Measurements from ENCODE around the gene ANKRD52. TPM values are rescaled to one million over a fixed set of nuclear protein-coding genes. Genes with fewer than 3 reads are reported as not detected.

ANKRD52 gene
- 41.6 to 52.3 TPM (median 47.6 TPM) in 5 replicates for total RNA-seq (2022; extraction: Qiagen RNA extraction; ENCODE audit: low read depth)

GRCh38 chr12:56258068-56258819 is at the start of gene ANKRD52:
Gene ANKRD52, minus strand, starts transcription at chr12:56258384. Its CDS starts 115 bp downstream, at chr12:56258269.

DNA sequence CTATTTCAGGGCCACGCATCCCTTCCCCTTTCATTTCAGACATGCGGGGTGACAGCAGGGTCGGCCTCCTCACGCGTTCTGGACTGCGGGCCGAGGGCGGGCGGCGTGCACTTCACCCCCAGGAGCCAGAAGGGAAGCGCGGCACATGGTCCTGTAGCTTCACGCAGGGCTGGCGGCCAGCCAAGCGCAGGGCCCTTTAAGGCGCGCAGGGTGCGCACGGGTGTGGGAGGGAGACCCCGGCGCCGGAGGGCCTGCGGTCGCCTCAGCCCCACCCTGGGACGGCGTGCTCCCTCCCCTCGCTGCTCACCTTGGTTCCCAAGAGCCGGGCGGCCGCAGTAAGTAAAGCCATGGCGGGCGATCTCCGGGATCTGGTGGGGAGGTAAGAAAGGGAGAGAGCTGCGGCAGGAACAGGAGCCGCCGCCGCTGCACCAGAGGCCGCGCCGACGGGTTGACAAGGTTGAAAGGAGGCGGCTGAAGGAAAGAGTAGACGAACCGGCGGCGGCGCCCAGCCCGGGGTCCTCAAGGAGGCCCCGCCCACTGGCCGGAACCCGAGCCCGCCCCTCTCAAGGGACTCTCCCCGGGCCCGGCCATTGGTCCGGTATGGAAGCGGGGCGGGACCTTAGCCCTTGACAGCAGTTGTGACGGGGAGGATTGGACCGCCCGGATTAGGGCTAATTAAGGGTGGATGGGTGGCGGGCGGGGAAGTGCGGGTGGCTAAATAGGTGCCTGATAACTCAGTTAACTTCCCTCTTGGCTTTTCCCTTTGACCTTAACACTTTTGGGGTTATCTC is 41.9 kb upstream of the ANKRD52 start, which contains the start of gene CS:
Gene CS (minus strand): TSS at position 478 of the 791 bp plus-strand sequence. CDS start 129 bp downstream, at position 349.

DNA sequence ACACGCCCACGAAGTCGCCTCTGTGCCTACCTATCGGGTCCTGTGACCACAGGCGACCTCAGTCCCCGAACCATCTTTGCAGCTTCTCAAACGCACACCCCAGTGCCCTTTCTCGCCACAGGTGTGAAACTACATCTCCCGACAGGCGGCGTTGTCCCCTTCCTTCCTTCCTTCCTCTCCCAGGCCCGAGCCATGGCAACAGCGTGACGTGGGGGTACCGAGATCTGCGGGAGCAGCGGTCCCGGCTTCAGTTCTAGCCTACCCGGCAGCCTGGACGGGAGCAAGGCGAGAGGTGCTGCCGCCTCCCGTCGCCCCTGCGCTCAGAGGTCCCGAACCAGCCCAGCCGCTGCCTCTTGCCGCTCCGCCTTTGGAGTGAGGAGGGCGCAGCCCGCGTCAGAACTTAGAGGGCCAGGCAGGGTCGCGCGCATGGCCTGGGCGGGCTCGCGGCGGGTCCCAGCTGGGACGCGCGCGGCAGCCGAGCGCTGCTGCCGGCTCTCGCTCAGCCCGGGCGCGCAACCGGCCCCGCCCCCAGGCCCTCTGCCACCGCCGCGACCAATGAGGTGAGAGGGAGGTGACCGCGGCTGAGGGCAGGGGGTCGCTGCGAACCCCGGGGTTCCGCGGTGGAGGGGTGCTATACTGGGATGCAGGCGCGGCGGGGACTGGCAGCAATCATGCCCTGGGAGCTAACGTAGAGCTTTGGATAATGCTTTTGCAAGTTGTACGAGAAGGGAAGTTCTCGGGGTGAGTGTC is 8.7 kb upstream of the ANKRD52 start, which contains the start of gene COQ10A:
Gene COQ10A (plus strand): TSS at position 250 of the 750 bp plus-strand sequence. CDS start 177 bp downstream, at position 427.

DNA sequence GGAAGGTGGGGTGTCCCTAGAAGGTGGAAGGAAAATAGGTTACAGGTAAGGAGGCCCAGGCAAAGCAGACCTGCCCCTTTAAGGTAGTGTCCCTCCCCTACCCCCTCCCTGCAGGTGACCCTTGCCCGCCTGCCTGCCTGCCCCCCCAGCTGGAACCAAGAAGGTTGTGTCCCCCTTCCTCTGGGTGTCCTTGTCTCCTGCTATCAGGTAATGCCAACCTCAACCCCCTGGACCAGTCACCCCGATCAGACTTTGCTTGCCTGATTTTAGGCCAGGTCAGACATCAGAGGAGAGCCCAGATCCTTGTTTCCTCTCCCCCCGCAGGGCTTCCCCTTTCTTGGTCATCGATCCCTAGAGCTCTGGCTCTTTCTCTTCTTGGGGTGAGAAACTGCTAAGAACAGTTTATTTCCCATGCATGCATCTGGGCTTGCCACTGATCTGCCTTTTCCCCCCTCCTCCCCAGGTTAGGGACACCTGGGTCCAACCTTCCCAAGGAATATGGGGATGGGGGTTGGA is 28.2 kb downstream of the ANKRD52 start, which contains the start of gene SLC39A5:
Gene SLC39A5 (plus strand): TSS at position 136 of the 516 bp plus-strand sequence. CDS start 1,224 bp downstream, outside the sequence.

GRCh38 chr12:56224102-56224701 is 34.0 kb downstream of the ANKRD52 start, which contains the start of gene NABP2:
Gene NABP2, plus strand, starts transcription at chr12:56224342. Its CDS starts 515 bp downstream, at chr12:56224857.

DNA sequence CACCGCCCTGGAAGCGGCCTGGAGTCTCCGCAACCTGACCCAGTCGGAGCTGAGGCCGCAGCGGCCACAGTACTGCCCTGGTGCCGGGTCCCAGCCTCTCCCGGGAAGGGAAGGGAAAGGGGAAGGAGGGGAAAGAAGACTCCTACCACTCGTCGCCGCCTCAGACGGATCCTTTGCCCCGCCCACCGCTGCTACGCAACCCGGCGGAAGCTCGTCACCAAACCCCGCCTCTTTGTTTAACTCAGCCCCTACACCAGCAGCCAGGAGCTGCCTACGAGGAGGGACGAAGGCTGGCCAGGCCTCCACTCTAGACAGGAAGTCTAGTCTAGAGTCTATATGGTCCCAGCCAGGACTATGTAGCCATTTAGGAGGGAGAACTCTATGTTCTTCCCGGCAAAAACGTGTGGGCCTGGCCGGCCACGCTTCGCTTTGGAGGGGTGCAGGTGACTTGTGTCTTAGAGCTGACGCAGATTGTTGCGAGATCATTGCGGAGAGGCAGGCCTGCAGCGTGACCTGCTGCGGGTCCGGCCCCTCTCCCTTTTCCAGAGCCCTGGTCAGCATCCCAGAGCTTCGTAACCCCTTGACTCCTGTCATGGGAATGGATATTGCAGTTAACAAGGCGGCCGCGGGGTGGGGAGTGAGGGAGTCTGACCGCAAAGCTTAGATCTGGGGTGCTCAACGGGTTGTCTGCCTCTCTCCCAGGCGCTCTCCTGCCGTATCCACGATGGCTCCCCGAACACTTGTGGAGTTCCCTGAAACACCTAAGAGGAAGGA is 36.2 kb downstream of the ANKRD52 start, which contains the start of gene RNF41:
Gene RNF41 (minus strand): TSS at position 166 of the 774 bp plus-strand sequence. CDS start 7,875 bp downstream, outside the sequence.

DNA sequence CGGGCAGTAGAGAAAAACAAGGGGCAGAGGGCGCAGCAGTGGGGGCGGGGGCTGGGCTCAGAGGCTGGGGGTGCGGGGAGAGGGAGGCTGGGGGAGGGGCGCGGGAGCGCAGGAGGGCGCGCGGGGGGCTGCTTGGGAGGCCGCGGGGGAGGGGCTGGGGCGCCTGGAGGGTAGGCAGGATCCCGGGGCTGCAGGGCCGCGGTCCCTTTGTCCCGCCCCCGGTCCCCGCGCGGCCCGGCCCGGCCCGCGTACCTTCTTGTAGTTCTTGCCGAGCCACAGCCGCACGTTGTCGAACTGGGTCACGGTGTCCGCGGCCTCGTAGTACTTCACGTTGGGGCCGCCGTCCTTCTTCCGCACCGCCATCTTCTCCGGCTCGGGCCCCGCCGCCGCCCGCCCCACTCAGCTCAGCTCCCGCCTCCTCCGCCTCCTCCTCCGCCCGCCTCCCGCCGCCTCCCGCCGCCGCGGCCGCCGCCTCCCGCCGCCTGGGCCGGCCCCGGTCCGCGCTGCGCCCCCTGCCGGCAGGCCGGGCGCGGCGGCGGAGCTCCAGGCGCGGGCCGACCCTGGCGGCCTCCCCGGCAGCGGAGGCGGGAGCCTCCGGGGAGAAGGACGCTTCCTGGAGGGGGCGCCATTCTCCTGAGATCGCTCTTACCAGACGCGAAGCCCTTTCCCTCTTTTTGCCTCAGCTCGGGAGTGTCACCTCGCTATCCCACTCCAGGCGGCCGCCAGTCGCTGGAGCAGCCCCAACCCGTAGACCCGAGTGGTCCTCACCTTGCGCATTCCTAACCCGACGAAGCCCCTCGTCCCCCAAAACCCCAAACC is 68.9 kb downstream of the ANKRD52 start, which contains the start of gene SMARCC2:
Gene SMARCC2 (minus strand): TSS at position 385 of the 819 bp plus-strand sequence. CDS start 22 bp downstream, at position 363.

Other genes with a start within 250 kb of the ANKRD52 start
- 2.5 to 3.0 TPM (median 2.8 TPM) in 5 replicates for gene IKZF4, start 237.3 kb downstream of the ANKRD52 start, total RNA-seq (2022; extraction: Qiagen RNA extraction; ENCODE audit: low read depth)
- 597 to 774 TPM (median 733 TPM) in 5 replicates for gene RPS26, start 216.5 kb downstream of the ANKRD52 start, total RNA-seq (2022; extraction: Qiagen RNA extraction; ENCODE audit: low read depth)
- 1.2 to 1.8 TPM (median 1.3 TPM) in 5 replicates for gene ERBB3, start 178.2 kb downstream of the ANKRD52 start, total RNA-seq (2022; extraction: Qiagen RNA extraction; ENCODE audit: low read depth)
- gene PA2G4, start 153.8 kb downstream of the ANKRD52 start, total RNA-seq (2022; extraction: Qiagen RNA extraction; ENCODE audit: low read depth): 305 to 343 TPM (median 320 TPM) in 5 replicates
- gene RPL41, start 141.8 kb downstream of the ANKRD52 start, total RNA-seq (2022; extraction: Qiagen RNA extraction; ENCODE audit: low read depth): 5,029 to 5,699 TPM (median 5,618 TPM) in 5 replicates
- gene ZC3H10, start 140.1 kb downstream of the ANKRD52 start, total RNA-seq (2022; extraction: Qiagen RNA extraction; ENCODE audit: low read depth): 2.4 to 3.5 TPM (median 2.9 TPM) in 5 replicates
- 66.7 to 76.5 TPM (median 73.7 TPM) in 5 replicates for gene ESYT1, start 130.1 kb downstream of the ANKRD52 start, total RNA-seq (2022; extraction: Qiagen RNA extraction; ENCODE audit: low read depth)
- 75.2 to 83.1 TPM (median 78.1 TPM) in 5 replicates for gene MYL6B, start 105.8 kb downstream of the ANKRD52 start, total RNA-seq (2022; extraction: Qiagen RNA extraction; ENCODE audit: low read depth)
- gene MYL6, start 100.0 kb downstream of the ANKRD52 start, total RNA-seq (2022; extraction: Qiagen RNA extraction; ENCODE audit: low read depth): 1,968 to 3,082 TPM (median 2,070 TPM) in 5 replicates
- gene SMARCC2, start 68.9 kb downstream of the ANKRD52 start, total RNA-seq (2022; extraction: Qiagen RNA extraction; ENCODE audit: low read depth): 31.4 to 42.9 TPM (median 38.9 TPM) in 5 replicates
- 22.1 to 26.5 TPM (median 25.7 TPM) in 5 replicates for gene RNF41, start 36.5 kb downstream of the ANKRD52 start, total RNA-seq (2022; extraction: Qiagen RNA extraction; ENCODE audit: low read depth)
- gene NABP2, start 34.0 kb downstream of the ANKRD52 start, total RNA-seq (2022; extraction: Qiagen RNA extraction; ENCODE audit: low read depth): 61.7 to 64.4 TPM (median 62.6 TPM) in 5 replicates
- gene SLC39A5, start 28.3 kb downstream of the ANKRD52 start, total RNA-seq (2022; extraction: Qiagen RNA extraction; ENCODE audit: low read depth): 0.14 TPM in 1 of 5 replicates, not detected in the others
- 18.9 to 20.5 TPM (median 19.7 TPM) in 5 replicates for gene COQ10A, start 8.6 kb upstream of the ANKRD52 start, total RNA-seq (2022; extraction: Qiagen RNA extraction; ENCODE audit: low read depth)
- 157 to 191 TPM (median 164 TPM) in 5 replicates for gene CS, start 41.9 kb upstream of the ANKRD52 start, total RNA-seq (2022; extraction: Qiagen RNA extraction; ENCODE audit: low read depth)
- gene CNPY2, start 57.6 kb upstream of the ANKRD52 start, total RNA-seq (2022; extraction: Qiagen RNA extraction; ENCODE audit: low read depth): 115 to 154 TPM (median 150 TPM) in 5 replicates
- gene PAN2, start 75.6 kb upstream of the ANKRD52 start, total RNA-seq (2022; extraction: Qiagen RNA extraction; ENCODE audit: low read depth): 13.4 to 17.8 TPM (median 16.8 TPM) in 5 replicates
- gene IL23A, start 80.5 kb upstream of the ANKRD52 start, total RNA-seq (2022; extraction: Qiagen RNA extraction; ENCODE audit: low read depth): 0.32 to 0.84 TPM (median 0.50 TPM) in 5 replicates
- gene STAT2, start 101.7 kb upstream of the ANKRD52 start, total RNA-seq (2022; extraction: Qiagen RNA extraction; ENCODE audit: low read depth): 10.0 to 15.3 TPM (median 14.0 TPM) in 5 replicates
- not detected in 5 replicates for gene APOF, start 104.5 kb upstream of the ANKRD52 start, total RNA-seq (2022; extraction: Qiagen RNA extraction; ENCODE audit: low read depth)
- 35.0 to 42.2 TPM (median 41.8 TPM) in 5 replicates for gene TIMELESS, start 191.0 kb upstream of the ANKRD52 start, total RNA-seq (2022; extraction: Qiagen RNA extraction; ENCODE audit: low read depth)
- 0.15 to 0.30 TPM in 2 of 5 replicates, not detected in the others for gene MIP, start 196.3 kb upstream of the ANKRD52 start, total RNA-seq (2022; extraction: Qiagen RNA extraction; ENCODE audit: low read depth)
- 1.9 to 2.0 TPM (median 2.0 TPM) in 5 replicates for gene SPRYD4, start 210.2 kb upstream of the ANKRD52 start, total RNA-seq (2022; extraction: Qiagen RNA extraction; ENCODE audit: low read depth)
- 0.07 to 0.26 TPM (median 0.22 TPM) in 4 of 5 replicates, not detected in the other for gene GLS2, start 229.8 kb upstream of the ANKRD52 start, total RNA-seq (2022; extraction: Qiagen RNA extraction; ENCODE audit: low read depth)

All from A549 treated with DMSO at 1 μM for 4 hours (cell line).